GM12878 (cell line): ENCODE measurements around the gene TRIM47. TPM values are rescaled to one million over a fixed set of nuclear protein-coding genes. Genes with fewer than 3 reads are reported as not detected.
A peak's percentile ranks its signal among the peaks of the same experiment; 100 is the strongest.

Experiments
- ATF3 ChIP-seq: IDR thresholded peaks from 2 replicates; pipeline ENCODE4 v1.6.1; 2011; ENCODE audit warnings: low read depth, mild to moderate bottlenecking, low read length, moderate library complexity, borderline replicate concordance; ENCODE audit errors: extremely low read depth
- BRCA1 ChIP-seq: IDR thresholded peaks from 2 replicates; pipeline ENCODE4 v1.6.1; 2011; ENCODE audit warnings: low read depth, low read length, improper control_type of control experiment
- CHD2 ChIP-seq: IDR thresholded peaks from 2 replicates; pipeline ENCODE4 v1.6.1; 2011; ENCODE audit warnings: low read depth, low read length, improper control_type of control experiment, borderline replicate concordance
- CUX1 ChIP-seq: IDR thresholded peaks from 2 replicates; pipeline ENCODE4 v1.6.1; 2012; ENCODE audit warnings: improper control_type of control experiment, low read depth, low read length; ENCODE audit not compliant: insufficient replicate concordance
- E2F8 ChIP-seq: fragments of 450-650 bp; IDR thresholded peaks from 2 replicates; pipeline ENCODE4 v1.6.1; 2018; ENCODE audit warnings: mild to moderate bottlenecking, low read depth, moderate library complexity; ENCODE audit not compliant: partially characterized antibody
- ELK1 ChIP-seq: IDR thresholded peaks from 2 replicates; pipeline ENCODE4 v1.6.1; 2012; ENCODE audit warnings: low read depth, low read length, improper control_type of control experiment
- ESRRA ChIP-seq: IDR thresholded peaks from 2 replicates; pipeline ENCODE4 v1.6.1; 2012; ENCODE audit warnings: mild to moderate bottlenecking, low read length, improper control_type of control experiment
- ETV6 ChIP-seq, 2 experiments: fragments of 450-650 bp in 1 of 2; IDR thresholded peaks in 1 of 2; conservative IDR thresholded peaks in 1 of 2; 2 replicates each; pipeline ENCODE4 v1.6.1; 2014; ENCODE audit warnings: antibody characterized with exemption in 1 of 2, borderline replicate concordance in 1 of 2, low read depth in 1 of 2, mild to moderate bottlenecking in 1 of 2, moderate library complexity in 1 of 2
- HCFC1 ChIP-seq: fragments of 150-350 bp; IDR thresholded peaks from 2 replicates; pipeline ENCODE4 v1.6.1; 2014; ENCODE audit warnings: low read length
- LARP7 ChIP-seq: fragments of 450-650 bp; IDR thresholded peaks from 2 replicates; pipeline ENCODE4 v1.6.1; 2017; ENCODE audit warnings: mild to moderate bottlenecking
- MXI1 ChIP-seq: fragments of 150-350 bp; IDR thresholded peaks from 2 replicates; pipeline ENCODE4 v1.6.1; 2011; ENCODE audit warnings: low read depth, mild to moderate bottlenecking, inconsistent platforms, low read length, improper control_type of control experiment
- NBN ChIP-seq: fragments of 450-650 bp; IDR thresholded peaks from 2 replicates; pipeline ENCODE4 v1.6.1; 2016
- NFYB ChIP-seq: IDR thresholded peaks from 2 replicates; pipeline ENCODE4 v1.6.1; 2011; ENCODE audit warnings: low read depth, mild to moderate bottlenecking, low read length, improper control_type of control experiment, moderate library complexity; ENCODE audit not compliant: insufficient read depth
- PKNOX1 ChIP-seq: fragments of 450-650 bp; IDR thresholded peaks from 2 replicates; pipeline ENCODE4 v1.6.1; 2016; ENCODE audit warnings: mild to moderate bottlenecking
- RB1 ChIP-seq: fragments of 450-650 bp; formaldehyde crosslinking; IDR thresholded peaks from 2 replicates; pipeline ENCODE4 v1.6.1; 2017; ENCODE audit warnings: mild to moderate bottlenecking, borderline replicate concordance
- SP1 ChIP-seq: IDR thresholded peaks from one replicate; pipeline ENCODE4 v1.6.1; 2011; ENCODE audit warnings: low read depth, low read length
- TARDBP ChIP-seq: IDR thresholded peaks from 2 replicates; pipeline ENCODE4 v1.6.1; 2016; ENCODE audit warnings: borderline replicate concordance
- ZNF207 ChIP-seq: fragments of 450-650 bp; IDR thresholded peaks from 2 replicates; pipeline ENCODE4 v1.6.1; 2014; ENCODE audit warnings: antibody characterized with exemption, mild to moderate bottlenecking, borderline replicate concordance
- polyA plus RNA-seq, 11 experiments: library from polyadenylated mRNA; depleted of rRNA in 4 of 11; unstranded in 6 of 11; stranded (reverse) in 5 of 11; fragments of >200 nt; fragmentation: Nextera tagmentation in 4 of 11; fragmentation: Illumina TruSeq in 1 of 11; extraction: Ambion mirVana in 4 of 11; extraction: Trizol in 1 of 11; gene quantifications; 1 replicate in 1 of 11; 2 replicates in 10 of 11; pipeline versions ENCODE4 v1.2.1 to v1.2.3, GENCODE V29; 2011 to 2016; ENCODE audit warnings: inconsistent platforms in 2 of 11, missing spikeins in 2 of 11, low read depth in 1 of 11
- total RNA-seq, 4 experiments: library from RNA; depleted of rRNA in 3 of 4; stranded (reverse); fragments of >200 nt in 3 of 4; fragmentation: Illumina TruSeq in 1 of 4; extraction: Trizol in 1 of 4; gene quantifications; 2 replicates each; pipeline versions ENCODE4 v1.2.1 to v1.2.3, GENCODE V29; 2013 to 2021

Gene TRIM47
- total and polyA plus RNA-seq, 10 of the 15 experiments (the other 5 are each of a cell fraction or from before 2014, with no cell fraction given): 0.35 to 9.7 (median 5.3) TPM

DNA sequence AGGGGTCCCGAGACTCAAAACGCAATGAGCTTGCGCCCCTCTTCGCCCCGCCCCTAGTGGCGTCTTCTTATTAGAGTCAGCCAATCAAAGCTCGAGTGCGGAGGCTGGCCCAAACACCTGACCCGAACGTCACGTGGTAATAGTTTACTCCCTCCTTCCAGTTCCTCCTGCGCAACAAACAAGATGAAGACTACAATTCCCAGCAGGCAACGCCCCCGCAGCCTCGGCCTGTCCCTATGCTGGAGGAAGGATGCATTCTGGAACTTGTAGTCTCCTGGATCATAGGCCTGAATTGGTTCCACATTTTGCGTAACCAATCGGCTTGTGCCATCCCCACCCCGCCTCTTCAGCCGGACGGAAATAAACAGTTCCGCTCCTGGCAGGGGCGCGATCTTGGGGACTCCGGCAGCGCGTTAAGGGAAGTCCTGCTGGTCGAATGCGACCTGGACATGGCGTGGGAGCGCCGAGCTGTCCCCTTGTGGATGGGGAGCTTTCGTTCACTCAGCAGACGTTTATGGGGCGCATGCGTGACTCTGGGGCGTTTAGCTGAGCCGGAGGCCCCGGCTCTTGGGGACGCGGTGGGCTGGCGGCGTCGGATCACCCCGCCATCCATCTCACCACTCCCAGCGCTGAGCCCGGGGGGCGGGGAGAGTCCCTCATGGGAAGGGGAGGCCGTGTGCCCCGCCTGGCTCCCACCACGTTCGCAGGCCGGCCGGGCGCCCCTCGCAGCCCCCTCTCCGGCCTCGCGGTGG is 22.9 kb downstream of the TRIM47 start, which contains the start of gene WBP2 (continued):
- TF ChIP-seq ZNF207 (peak; percentile 76; the same call in 1 of the 2 replicates), ATF3 (peak; percentile 89; the same call in 1 of the 2 replicates), ESRRA (peak; percentile 22; the same call in 1 of the 2 replicates), CUX1 (peak; percentile 12), TARDBP (peak; percentile 96), MXI1 (peak; percentile 87), SP1 (peak; percentile 62), CHD2 (peak; percentile 73; the same call in 1 of the 2 replicates), E2F8 (no peak), ELK1 (0 out of 2 replicates have a peak, but pooled peaks have one; percentile 78), HCFC1 (peak; percentile 100), PKNOX1 (peak; percentile 66; the same call in 1 of the 2 replicates), BRCA1 (no peak), LARP7 (peak; percentile 97), ETV6 (conservative IDR thresholded peaks at IDR 0.05 in 1 of 2, IDR thresholded peaks at IDR 0.05 in 1 of 2; ENCODE audit: borderline replicate concordance in 1 of 2, low read depth in 1 of 2) (peak in 1 of 2 experiments; percentile 75; a peak in 2 of 4 replicates), NFYB (peak; percentile 87), RB1 (peak; percentile 71; the same call in 1 of the 2 replicates), NBN (peak; percentile 77)
